ENCODE data around the gene FGF14.

- TF ChIP-seq POLR2A (IDR thresholded peaks at IDR 0.05) (no peak), CTCF (IDR thresholded peaks at IDR 0.05) (no peak), EP300 (IDR thresholded peaks at IDR 0.05) (no peak)
Measured at GRCh38 chr13:102323505-102323904, 78.3 kb downstream of the FGF14 start.
